SHP77 treated with DMSO at 0.1 percent for 48 hours (cell line): Measurements from ENCODE around the gene BICD1.

ENCODE experiments used
- DNase-seq: peaks from one replicate; lab custom pipeline; 2025; lab: John Stamatoyannopoulos, UW

Gene BICD1

GRCh38 chr12:32344047-32344446 is 237.4 kb downstream of the BICD1 start:
- DNase-seq: no peak

- no peak for DNase-seq
Measured at GRCh38 chr12:32353540-32353939, 246.9 kb downstream of the BICD1 start.

- no peak for DNase-seq
Measured at GRCh38 chr12:32357601-32358249, 251.1 kb downstream of the BICD1 start.

GRCh38 chr12:32360956-32361355 is 254.3 kb downstream of the BICD1 start:
- no peak for DNase-seq

GRCh38 chr12:32362892-32363291 is 256.2 kb downstream of the BICD1 start:
- DNase-seq: no peak

GRCh38 chr12:32365473-32366064 is 258.9 kb downstream of the BICD1 start:
- peak; percentile 58 for DNase-seq

- no peak for DNase-seq
Measured at GRCh38 chr12:32366714-32367113, 260.1 kb downstream of the BICD1 start.

GRCh38 chr12:32367381-32367780 is 260.7 kb downstream of the BICD1 start:
- DNase-seq: no peak

- DNase-seq: no peak
Measured at GRCh38 chr12:32369202-32369601, 262.6 kb downstream of the BICD1 start.

- no peak for DNase-seq
Measured at GRCh38 chr12:32377344-32378055, 270.9 kb downstream of the BICD1 start.

GRCh38 chr12:32379213-32379612 is 272.6 kb downstream of the BICD1 start:
- DNase-seq: no peak

- DNase-seq: no peak
Measured at GRCh38 chr12:32379667-32380066, 273.0 kb downstream of the BICD1 start.

- DNase-seq: no peak
Measured at GRCh38 chr12:32382226-32382625, 275.6 kb downstream of the BICD1 start.

- no peak for DNase-seq
Measured at GRCh38 chr12:32390572-32391219, 284.0 kb downstream of the BICD1 start.

GRCh38 chr12:32395026-32395425 is 288.4 kb downstream of the BICD1 start:
- no peak for DNase-seq

- DNase-seq: no peak
Measured at GRCh38 chr12:32397696-32398095, 291.0 kb downstream of the BICD1 start.

- no peak for DNase-seq
Measured at GRCh38 chr12:32398181-32398580, 291.5 kb downstream of the BICD1 start.

- no peak for DNase-seq
Measured at GRCh38 chr12:32398816-32399369, 292.2 kb downstream of the BICD1 start.

GRCh38 chr12:32399370-32400113 is 292.9 kb downstream of the BICD1 start, which contains the start of gene FGD4:
TSS of gene FGD4 (plus strand) at chr12:32399558.
- peak; percentile 62 for DNase-seq

GRCh38 chr12:32400114-32400672 is 293.5 kb downstream of the BICD1 start:
- DNase-seq: no peak

GRCh38 chr12:32400866-32401265 is 294.2 kb downstream of the BICD1 start:
- DNase-seq: no peak
